ENCODE results near the gene KRT31. TPM values are rescaled to one million over a fixed set of nuclear protein-coding genes. Genes with fewer than 3 reads are reported as not detected.
"Not testable (repeated sequence)": the region's sequence is repeated elsewhere in the genome, so short reads cannot be mapped to it uniquely, and the experiment has no call there.

The KRT31 gene
- total RNA-seq, 1 donor from 2014 or later: not detected

GRCh38 chr17:41396340-41396739 is 1.1 kb downstream of the KRT31 start:
- TF ChIP-seq, protein P1, sequence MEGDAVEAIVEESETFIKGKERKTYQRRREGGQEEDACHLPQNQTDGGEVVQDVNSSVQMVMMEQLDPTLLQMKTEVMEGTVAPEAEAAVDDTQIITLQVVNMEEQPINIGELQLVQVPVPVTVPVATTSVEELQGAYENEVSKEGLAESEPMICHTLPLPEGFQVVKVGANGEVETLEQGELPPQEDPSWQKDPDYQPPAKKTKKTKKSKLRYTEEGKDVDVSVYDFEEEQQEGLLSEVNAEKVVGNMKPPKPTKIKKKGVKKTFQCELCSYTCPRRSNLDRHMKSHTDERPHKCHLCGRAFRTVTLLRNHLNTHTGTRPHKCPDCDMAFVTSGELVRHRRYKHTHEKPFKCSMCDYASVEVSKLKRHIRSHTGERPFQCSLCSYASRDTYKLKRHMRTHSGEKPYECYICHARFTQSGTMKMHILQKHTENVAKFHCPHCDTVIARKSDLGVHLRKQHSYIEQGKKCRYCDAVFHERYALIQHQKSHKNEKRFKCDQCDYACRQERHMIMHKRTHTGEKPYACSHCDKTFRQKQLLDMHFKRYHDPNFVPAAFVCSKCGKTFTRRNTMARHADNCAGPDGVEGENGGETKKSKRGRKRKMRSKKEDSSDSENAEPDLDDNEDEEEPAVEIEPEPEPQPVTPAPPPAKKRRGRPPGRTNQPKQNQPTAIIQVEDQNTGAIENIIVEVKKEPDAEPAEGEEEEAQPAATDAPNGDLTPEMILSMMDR (IDR thresholded peaks at IDR 0.05; ENCODE audit: partially characterized antibody, unreplicated experiment): no peak
- DNase-seq: no peak
- Mint-ChIP-seq H3K27me3 (ENCODE audit: unreplicated experiment) (peaks cover 5% of the 10 kb centered on the region), H3K4me3 (ENCODE audit: unreplicated experiment) (no peak overlapping the region), H3K9me3 (ENCODE audit: unreplicated experiment) (peaks cover 4% of the 10 kb centered on the region), H3K27ac (ENCODE audit: unreplicated experiment) (no peak overlapping the region), H3K36me3 (ENCODE audit: unreplicated experiment) (no peaks in the 10 kb centered on the region), H3K4me1 (ENCODE audit: low read depth, unreplicated experiment) (peaks cover 1% of the 10 kb centered on the region)

DNA sequence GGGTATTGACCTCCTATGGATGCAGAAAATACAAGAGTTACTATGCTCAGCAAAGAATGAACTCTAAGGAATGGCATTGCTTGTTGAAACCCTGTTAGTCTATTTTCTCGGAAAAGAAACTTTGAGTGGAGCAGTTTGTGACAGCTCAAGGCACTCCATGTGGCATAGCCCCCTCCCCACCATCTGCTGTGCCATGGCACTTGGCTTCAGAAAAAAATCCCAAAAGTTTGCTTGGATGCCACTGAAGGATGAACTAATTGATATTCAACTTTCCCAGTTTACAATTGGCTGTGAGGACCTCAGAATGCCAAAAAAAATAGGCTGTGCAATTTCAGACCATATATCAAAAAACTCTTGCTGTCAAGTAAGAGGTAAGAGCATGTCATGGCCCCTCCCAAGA is 1.8 kb downstream of the KRT31 start:
- TF ChIP-seq, protein P1 (IDR thresholded peaks at IDR 0.05; ENCODE audit: partially characterized antibody, unreplicated experiment): no peak
- Mint-ChIP-seq H3K27ac (ENCODE audit: unreplicated experiment) (no peak overlapping the region), H3K27me3 (ENCODE audit: unreplicated experiment) (peaks cover 5% of the 10 kb centered on the region), H3K4me3 (ENCODE audit: unreplicated experiment) (no peak overlapping the region), H3K36me3 (ENCODE audit: unreplicated experiment) (no peaks in the 10 kb centered on the region), H3K9me3 (ENCODE audit: unreplicated experiment) (peaks cover 4% of the 10 kb centered on the region), H3K4me1 (ENCODE audit: low read depth, unreplicated experiment) (peaks cover 1% of the 10 kb centered on the region)
- DNase-seq: no peak

DNA sequence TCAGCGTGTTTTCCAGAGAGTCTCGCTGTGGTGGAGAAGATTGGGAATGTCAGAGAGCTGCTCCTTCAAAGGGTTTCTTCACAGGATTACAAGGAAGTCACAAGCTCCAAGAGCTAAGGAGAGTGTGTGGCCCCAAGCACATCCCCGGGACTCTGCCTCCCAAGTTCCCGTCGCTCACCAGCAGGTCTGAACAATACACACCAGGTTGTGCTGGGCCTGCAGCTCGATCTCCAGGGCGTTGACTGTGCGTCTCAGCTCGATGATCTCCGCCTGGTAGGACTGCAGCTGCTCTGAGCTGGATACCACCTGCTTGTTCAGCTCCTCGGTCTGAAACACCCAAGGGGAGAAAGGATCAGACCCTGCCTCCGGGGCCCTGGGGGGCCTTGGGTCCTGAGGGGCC is 2.4 kb downstream of the KRT31 start:
- H3K4me1 Mint-ChIP-seq (ENCODE audit: low read depth, unreplicated experiment); H3K27ac Mint-ChIP-seq (ENCODE audit: unreplicated experiment); H3K36me3 Mint-ChIP-seq (ENCODE audit: unreplicated experiment); H3K9me3 Mint-ChIP-seq (ENCODE audit: unreplicated experiment); DNase-seq; H3K4me3 Mint-ChIP-seq (ENCODE audit: unreplicated experiment); H3K27me3 Mint-ChIP-seq (ENCODE audit: unreplicated experiment): not testable (repeated sequence)

DNA sequence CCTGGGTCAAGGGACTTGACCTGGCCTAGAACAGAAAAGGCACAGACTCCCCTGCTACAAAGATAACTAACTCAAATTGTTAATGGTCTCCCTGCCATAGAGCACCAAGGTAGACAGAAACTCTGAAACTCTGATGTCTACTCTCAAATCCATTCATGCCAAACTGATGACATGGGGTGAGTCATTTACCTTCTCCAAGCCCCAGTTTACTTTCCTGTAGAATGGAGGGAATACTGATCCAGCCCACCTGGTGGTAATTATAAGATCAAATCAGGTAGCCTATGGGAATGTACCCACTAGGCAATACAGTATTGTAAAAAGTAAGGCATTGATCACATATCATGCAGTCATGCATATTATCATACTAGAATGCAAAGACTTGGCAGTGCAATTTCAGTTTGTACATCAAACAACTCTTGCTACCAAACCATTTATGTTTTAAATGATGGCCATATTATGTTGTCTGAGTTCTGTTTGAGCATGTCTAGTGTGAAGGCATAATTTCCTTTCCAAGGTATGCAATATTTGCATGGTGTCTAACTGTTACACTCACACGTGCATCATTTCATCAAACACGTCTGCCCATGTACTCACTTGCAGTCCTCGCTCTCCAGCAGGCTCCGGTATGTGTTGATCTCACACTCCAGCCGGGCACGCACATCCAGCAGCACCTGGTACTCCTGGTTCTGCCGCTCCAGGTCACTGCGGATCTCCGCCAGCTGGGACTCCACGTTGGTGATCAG is 3.0 kb downstream of the KRT31 start:
- DNase-seq: no peak
- Mint-ChIP-seq H3K27me3 (ENCODE audit: unreplicated experiment) (peaks cover 5% of the 10 kb centered on the region), H3K4me1 (ENCODE audit: low read depth, unreplicated experiment) (no peaks in the 10 kb centered on the region), H3K9me3 (ENCODE audit: unreplicated experiment) (peaks cover 4% of the 10 kb centered on the region), H3K27ac (ENCODE audit: unreplicated experiment) (no peak overlapping the region), H3K36me3 (ENCODE audit: unreplicated experiment) (no peaks in the 10 kb centered on the region), H3K4me3 (ENCODE audit: unreplicated experiment) (no peak overlapping the region)
- TF ChIP-seq, protein P1 (IDR thresholded peaks at IDR 0.05; ENCODE audit: partially characterized antibody, unreplicated experiment): no peak

GRCh38 chr17:41393826-41394225 is 3.6 kb downstream of the KRT31 start:
- no peak overlapping the region for H3K27ac Mint-ChIP-seq (ENCODE audit: unreplicated experiment)
- no peaks in the 10 kb centered on the region for H3K36me3 Mint-ChIP-seq (ENCODE audit: unreplicated experiment)
- TF ChIP-seq, protein P1 (IDR thresholded peaks at IDR 0.05; ENCODE audit: partially characterized antibody, unreplicated experiment): no peak
- H3K27me3 Mint-ChIP-seq (ENCODE audit: unreplicated experiment): peaks cover 5% of the 10 kb centered on the region
- peaks cover 4% of the 10 kb centered on the region for H3K9me3 Mint-ChIP-seq (ENCODE audit: unreplicated experiment)
- H3K4me3 Mint-ChIP-seq (ENCODE audit: unreplicated experiment): no peak overlapping the region
- DNase-seq: no peak
- H3K4me1 Mint-ChIP-seq (ENCODE audit: low read depth, unreplicated experiment): no peaks in the 10 kb centered on the region

Measured in glutamatergic neuron (in vitro differentiated cells).